KG1 (cell line): ENCODE data around the gene TRIM25.

ENCODE experiments used
- DNase-seq: peaks from one replicate; lab custom pipeline; 2025; lab: John Stamatoyannopoulos, UW

TRIM25 gene

GRCh38 chr17:56867948-56868376, 45.9 kb downstream of the TRIM25 start:
- DNase-seq = no peak

GRCh38 chr17:56866496-56866895, 47.4 kb downstream of the TRIM25 start:
- no peak for DNase-seq

GRCh38 chr17:56866076-56866475, 47.8 kb downstream of the TRIM25 start:
- no peak for DNase-seq

DNA sequence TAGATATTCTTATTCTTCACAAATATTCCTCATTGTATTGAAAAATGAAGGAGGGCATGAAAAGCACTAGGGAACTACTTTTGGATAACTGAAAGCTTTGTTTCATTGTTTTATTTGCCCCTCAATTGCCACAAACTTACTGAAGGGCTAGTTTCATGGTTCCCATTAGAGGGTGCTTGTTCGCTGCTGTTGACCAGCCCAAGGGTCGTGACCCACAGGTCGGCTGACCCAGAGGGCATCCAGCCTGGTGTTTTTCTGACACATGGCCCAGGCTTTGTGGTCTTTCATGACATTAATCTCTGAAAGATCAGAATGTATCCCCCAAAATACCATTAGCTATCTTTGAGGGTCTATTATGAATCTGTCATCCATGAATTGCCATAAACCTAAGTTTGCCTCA, 49.9 kb downstream of the TRIM25 start:
- no peak for DNase-seq

GRCh38 chr17:56861899-56862298, 52.0 kb downstream of the TRIM25 start:
- no peak for DNase-seq

DNA sequence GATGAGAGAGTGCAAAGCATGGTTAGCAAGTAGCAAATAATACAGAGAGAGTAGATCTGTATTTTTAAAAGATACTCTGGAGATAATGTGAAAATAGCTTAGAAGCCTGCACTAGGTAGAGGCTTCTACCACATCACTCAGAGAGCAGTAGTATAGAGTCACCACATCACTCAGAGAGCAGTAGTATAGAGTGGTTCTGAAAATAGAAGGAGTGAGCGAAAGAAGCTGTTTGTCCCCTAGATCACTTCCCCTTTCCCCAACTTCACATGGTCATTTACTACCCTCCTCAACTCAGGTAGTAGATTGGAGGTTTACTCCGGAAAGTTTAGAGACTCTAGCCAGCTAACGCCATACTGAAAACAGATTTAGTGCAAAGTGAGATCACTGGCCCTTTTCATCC, 62.8 kb downstream of the TRIM25 start:
- no peak for DNase-seq

GRCh38 chr17:56850591-56850990, 63.3 kb downstream of the TRIM25 start:
- no peak for DNase-seq

DNA sequence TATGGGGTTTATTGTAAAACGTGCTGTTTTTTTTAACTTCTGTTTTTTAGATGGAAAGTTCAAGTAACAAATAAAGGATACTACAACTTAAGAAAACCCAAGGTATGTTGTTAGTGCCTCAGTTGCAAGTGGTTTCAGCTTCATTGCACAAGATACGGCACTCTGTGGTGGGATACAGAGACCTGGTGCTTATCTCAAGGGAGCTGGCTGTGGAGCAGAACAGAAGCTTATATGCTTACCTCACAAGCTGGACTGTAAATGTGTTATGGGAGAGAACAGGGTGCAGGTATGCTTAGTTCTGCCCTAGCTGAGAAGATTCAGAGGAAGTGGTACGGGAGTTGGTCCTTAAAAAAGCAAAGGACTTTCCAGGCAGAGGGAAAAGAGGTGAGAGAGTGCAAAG, 64.7 kb downstream of the TRIM25 start:
- no peak for DNase-seq

DNA sequence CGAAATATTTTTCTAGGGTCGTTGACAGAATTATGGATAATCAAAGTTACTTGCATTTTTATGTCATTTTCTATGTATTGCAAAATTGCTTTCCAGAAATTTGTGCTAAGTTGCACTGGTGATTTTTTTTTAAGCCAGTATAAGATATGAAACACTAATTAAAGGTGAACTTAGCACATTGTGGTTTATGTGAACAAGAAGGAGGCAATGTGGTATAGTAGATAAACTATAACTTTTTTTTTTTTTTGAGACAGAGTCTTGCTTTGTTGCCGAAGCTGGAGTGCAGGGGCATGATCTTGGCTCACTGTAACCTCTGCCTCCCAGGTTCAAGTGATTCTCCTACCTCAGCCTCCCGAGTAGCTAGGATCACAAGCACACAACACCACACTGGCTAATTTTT, 66.7 kb downstream of the TRIM25 start:
- no peak for DNase-seq

GRCh38 chr17:56845934-56846333, 67.9 kb downstream of the TRIM25 start:
- DNase-seq = no peak

DNA sequence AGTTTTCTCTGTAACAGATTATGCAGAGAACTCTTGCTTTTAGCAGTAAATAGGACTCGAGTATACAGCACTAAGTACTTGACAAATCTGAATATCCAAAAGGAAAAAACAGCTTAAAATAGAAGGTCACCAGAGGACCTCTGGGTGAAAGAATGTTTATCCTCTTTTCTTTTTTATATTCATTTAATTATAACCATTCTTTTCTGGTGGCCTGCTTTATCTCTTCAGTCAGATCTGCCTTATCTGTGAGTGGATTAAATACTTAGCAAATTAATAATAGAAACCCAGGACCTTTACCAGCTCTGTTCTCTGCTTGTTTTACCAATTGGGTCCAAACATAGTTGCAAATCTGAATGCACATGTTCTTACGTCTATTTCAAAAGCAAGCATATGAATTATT, 71.3 kb downstream of the TRIM25 start:
- no peak for DNase-seq

- DNase-seq = no peak
These were observed 75.2 kb downstream of the TRIM25 start for GRCh38 chr17:56838687-56839086.
